Panc1 (cell line): Measurements from ENCODE around the gene KRT85.

Experiments used
- POLR2AphosphoS5 ChIP-seq: IDR thresholded peaks from 2 replicates; pipeline ENCODE4 v1.6.1; 2012; ENCODE audit warnings: mild to moderate bottlenecking, low read depth, low read length, moderate library complexity
- TCF7L2 ChIP-seq: IDR thresholded peaks from 2 replicates; pipeline ENCODE4 v1.6.1; 2011; ENCODE audit warnings: mild to moderate bottlenecking, low read depth, low read length, inconsistent platforms
- TF ChIP-seq, protein P1 (sequence below): fragments of 450-650 bp; IDR thresholded peaks from 2 replicates; pipeline ENCODE4 v1.5.1; 2017; ENCODE audit warnings: mild to moderate bottlenecking

DNA sequence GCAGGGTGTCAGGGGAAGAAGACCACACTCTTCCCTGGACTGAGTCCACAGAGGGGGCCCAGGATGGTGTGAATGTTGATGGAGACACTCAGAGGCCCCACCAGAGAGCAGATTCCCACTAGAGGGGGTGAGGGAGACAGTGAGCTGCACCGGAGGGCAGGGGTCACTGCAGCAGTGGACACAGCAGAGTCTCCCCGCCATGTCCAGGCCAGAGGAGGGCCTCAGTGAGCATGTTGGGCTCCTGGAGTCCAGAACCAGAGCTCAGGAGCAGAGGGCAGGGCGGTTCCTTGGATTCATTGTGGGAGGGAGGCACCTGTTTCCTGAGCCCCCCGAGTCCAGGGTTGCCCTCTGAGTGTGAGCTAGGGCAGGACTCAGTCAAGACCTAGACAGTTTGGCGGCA lies 40.6 kb upstream of the KRT85 start:
- TF ChIP-seq, protein P1, sequence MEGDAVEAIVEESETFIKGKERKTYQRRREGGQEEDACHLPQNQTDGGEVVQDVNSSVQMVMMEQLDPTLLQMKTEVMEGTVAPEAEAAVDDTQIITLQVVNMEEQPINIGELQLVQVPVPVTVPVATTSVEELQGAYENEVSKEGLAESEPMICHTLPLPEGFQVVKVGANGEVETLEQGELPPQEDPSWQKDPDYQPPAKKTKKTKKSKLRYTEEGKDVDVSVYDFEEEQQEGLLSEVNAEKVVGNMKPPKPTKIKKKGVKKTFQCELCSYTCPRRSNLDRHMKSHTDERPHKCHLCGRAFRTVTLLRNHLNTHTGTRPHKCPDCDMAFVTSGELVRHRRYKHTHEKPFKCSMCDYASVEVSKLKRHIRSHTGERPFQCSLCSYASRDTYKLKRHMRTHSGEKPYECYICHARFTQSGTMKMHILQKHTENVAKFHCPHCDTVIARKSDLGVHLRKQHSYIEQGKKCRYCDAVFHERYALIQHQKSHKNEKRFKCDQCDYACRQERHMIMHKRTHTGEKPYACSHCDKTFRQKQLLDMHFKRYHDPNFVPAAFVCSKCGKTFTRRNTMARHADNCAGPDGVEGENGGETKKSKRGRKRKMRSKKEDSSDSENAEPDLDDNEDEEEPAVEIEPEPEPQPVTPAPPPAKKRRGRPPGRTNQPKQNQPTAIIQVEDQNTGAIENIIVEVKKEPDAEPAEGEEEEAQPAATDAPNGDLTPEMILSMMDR = no peak; the same call in 1 of the 2 replicates
- no peak for TF ChIP-seq POLR2AphosphoS5
- TF ChIP-seq TCF7L2 = no peak
